Measurements from ENCODE around the gene FAS. TPM values are rescaled to one million over a fixed set of nuclear protein-coding genes. Genes with fewer than 3 reads are reported as not detected.
"Not testable (repeated sequence)": the region's sequence is repeated elsewhere in the genome, so short reads cannot be mapped to it uniquely, and the experiment has no call there.

Gene FAS
- total RNA-seq, 1 donor from 2014 or later: 6.3 TPM

DNA sequence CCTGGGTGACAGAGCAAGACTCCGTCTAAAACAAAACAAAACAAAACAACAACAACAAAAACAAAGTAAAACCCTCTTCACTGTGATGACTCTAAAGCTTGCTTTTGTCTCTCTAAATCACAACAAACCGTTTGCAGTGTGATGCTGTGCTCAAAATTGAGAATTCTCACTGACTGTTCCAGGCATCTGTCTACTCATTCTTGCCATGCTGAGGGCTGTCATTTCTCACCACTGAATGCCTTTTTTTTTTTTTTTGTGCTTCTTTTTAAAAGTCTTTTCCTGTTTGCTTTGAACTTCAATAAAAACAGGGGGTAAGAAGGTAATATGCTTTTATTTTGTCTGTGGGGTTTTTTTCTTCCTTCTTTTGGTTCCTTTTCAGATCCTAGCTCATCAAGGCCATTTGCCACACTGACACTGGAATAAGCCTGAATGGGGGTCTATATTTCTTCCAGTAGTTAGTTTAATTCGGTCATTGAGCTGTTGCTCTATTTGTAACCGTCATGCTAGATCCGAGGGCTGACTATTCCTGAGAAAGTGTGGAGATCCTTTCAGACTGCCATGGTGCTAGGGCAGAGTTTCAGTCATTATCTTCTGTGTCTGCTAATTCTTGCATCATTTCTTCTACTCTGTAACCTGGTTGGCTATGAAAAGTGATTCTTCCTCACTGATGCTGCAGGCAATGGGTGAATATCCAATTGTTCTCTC is 10.6 kb downstream of the FAS start:
- no peaks in the 10 kb centered on the region for H3K27me3 Mint-ChIP-seq (ENCODE audit: low read depth)
- TF ChIP-seq, protein P1, sequence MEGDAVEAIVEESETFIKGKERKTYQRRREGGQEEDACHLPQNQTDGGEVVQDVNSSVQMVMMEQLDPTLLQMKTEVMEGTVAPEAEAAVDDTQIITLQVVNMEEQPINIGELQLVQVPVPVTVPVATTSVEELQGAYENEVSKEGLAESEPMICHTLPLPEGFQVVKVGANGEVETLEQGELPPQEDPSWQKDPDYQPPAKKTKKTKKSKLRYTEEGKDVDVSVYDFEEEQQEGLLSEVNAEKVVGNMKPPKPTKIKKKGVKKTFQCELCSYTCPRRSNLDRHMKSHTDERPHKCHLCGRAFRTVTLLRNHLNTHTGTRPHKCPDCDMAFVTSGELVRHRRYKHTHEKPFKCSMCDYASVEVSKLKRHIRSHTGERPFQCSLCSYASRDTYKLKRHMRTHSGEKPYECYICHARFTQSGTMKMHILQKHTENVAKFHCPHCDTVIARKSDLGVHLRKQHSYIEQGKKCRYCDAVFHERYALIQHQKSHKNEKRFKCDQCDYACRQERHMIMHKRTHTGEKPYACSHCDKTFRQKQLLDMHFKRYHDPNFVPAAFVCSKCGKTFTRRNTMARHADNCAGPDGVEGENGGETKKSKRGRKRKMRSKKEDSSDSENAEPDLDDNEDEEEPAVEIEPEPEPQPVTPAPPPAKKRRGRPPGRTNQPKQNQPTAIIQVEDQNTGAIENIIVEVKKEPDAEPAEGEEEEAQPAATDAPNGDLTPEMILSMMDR (IDR thresholded peaks at IDR 0.05; ENCODE audit: unreplicated experiment): no peak
- H3K4me1 Mint-ChIP-seq: peaks cover 15% of the 10 kb centered on the region
- H3K9me3 Mint-ChIP-seq: no peaks in the 10 kb centered on the region
- no peak overlapping the region for H3K4me3 Mint-ChIP-seq
- no peaks in the 10 kb centered on the region for H3K36me3 Mint-ChIP-seq
- no peak for DNase-seq (ENCODE audit: low spot score in 2 of 2, unreplicated experiment in 2 of 2)
- no peak overlapping the region for H3K27ac Mint-ChIP-seq

DNA sequence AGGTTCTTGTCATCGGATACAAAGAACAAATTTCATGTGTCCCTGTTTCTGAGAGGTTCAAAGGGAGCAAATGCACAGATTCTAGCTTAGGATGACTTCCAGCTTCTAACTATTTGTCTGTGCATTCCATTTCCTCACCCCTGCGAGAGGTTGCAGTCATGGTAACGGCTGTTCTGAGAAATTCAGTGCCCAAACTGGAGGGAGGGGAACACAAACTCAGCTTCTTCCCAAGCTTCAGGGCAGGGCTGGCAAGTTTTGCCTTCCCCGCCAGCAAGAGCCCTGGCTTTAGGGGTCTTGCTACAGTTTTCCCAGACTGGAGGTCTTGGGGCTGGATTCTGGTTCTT is 11.1 kb downstream of the FAS start:
- Mint-ChIP-seq H3K4me1 (peaks cover 15% of the 10 kb centered on the region), H3K27ac (no peak overlapping the region), H3K36me3 (no peaks in the 10 kb centered on the region), H3K4me3 (no peak overlapping the region), H3K9me3 (no peaks in the 10 kb centered on the region), H3K27me3 (ENCODE audit: low read depth) (no peaks in the 10 kb centered on the region)
- TF ChIP-seq, protein P1 (IDR thresholded peaks at IDR 0.05; ENCODE audit: unreplicated experiment): no peak
- DNase-seq (ENCODE audit: low spot score in 2 of 2, unreplicated experiment in 2 of 2): no peak

DNA sequence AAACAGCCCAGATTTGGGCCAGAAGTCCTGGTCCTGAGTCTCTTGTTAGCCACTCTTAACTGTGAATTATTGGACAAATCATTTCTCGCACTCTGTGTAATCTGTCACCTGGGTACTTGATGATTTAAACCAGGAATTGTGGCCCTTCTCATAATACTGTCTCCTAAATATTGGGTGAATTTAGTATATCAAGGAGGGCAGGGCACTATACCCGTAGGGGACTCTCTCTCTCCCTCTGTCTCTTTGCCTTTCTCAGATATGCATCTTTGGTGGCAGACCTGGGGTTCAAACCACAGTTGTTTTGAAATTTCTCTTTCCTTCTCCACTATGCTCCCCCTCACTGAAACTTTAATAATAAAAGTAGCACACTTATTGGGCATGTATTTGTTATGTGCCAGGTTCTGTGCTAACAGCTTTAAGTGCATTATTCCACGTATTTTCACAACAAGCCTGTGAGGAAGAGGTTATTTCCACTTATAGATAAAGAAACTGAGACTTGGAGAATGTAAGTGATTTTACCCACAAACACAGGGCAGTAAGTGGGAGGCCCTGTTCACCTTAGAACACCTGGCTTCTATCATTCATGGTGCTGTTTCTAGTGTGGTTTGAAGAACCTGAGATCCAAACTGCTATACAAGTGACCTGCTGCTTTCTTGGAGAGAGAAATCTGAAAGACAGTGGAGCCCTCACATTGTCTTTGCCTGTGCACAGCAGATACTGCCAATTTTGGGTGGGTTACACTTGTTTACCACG is 11.8 kb downstream of the FAS start:
- TF ChIP-seq, protein P1 (IDR thresholded peaks at IDR 0.05; ENCODE audit: unreplicated experiment): no peak
- H3K9me3 Mint-ChIP-seq: no peaks in the 10 kb centered on the region
- H3K4me1 Mint-ChIP-seq: peaks cover 17% of the 10 kb centered on the region
- no peaks in the 10 kb centered on the region for H3K36me3 Mint-ChIP-seq
- no peak overlapping the region for H3K4me3 Mint-ChIP-seq
- H3K27me3 Mint-ChIP-seq (ENCODE audit: low read depth): no peaks in the 10 kb centered on the region
- no peak overlapping the region for H3K27ac Mint-ChIP-seq
- DNase-seq (ENCODE audit: low spot score in 2 of 2, unreplicated experiment in 2 of 2): no peak

DNA sequence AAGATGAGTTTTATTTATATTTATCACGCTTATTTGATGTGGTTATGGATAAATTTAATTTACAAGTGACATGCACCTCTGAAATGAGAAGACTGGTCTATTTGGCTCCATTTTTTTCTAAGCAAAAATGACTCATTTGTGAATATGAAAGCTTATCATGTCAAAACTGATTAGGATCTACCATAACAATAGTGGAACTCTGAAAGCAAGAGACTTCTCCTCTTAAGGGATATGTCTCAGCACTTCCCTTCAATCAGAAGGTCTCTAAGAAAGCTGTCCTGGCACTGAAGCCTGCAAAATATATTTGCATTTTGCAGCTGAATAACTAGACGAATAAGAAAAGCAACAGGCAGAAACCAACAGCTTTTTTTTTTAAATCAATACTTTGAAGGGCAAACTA is 12.7 kb downstream of the FAS start:
- Mint-ChIP-seq H3K27me3 (ENCODE audit: low read depth) (no peaks in the 10 kb centered on the region), H3K27ac (no peak overlapping the region), H3K36me3 (no peaks in the 10 kb centered on the region), H3K9me3 (no peaks in the 10 kb centered on the region), H3K4me3 (no peak overlapping the region), H3K4me1 (peaks cover 17% of the 10 kb centered on the region)
- no peak for DNase-seq (ENCODE audit: low spot score in 2 of 2, unreplicated experiment in 2 of 2)
- TF ChIP-seq, protein P1 (IDR thresholded peaks at IDR 0.05; ENCODE audit: unreplicated experiment): no peak

DNA sequence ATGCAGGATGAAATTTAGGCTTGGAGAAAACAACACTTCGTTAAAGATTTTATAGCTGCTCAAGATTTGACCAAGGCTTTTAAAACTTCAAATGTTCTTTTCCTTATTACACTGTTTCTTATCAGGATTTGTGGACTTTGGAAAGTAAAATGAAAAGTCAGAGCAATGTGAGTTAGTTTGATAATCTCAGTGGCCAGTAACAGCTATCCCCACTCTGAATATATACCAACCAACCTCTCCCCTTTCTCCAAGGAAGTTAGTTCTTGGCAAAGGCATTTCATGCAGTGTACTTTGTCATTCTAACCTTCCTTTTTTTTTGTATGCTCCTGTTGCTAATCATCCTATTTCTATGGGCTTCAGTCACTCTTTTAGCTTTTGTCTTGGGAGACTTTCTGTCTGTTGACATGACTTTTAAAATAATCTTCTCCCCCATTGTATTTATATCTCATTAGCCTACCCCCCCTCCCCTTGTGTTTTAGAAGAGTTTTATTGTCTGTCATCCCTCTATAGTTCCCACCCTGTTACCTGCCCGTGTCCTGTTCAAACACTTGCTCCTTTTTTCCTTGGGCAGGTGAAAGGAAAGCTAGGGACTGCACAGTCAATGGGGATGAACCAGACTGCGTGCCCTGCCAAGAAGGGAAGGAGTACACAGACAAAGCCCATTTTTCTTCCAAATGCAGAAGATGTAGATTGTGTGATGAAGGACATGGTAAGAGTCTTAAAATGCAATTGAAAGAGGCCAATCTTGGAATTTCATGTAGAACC is 16.7 kb downstream of the FAS start:
- Mint-ChIP-seq H3K27me3 (ENCODE audit: low read depth) (no peaks in the 10 kb centered on the region), H3K4me1 (peaks cover 4% of the 10 kb centered on the region), H3K4me3 (no peak overlapping the region), H3K36me3 (peaks cover 2% of the 10 kb centered on the region), H3K9me3 (no peaks in the 10 kb centered on the region), H3K27ac (no peak overlapping the region)
- DNase-seq (ENCODE audit: low spot score in 2 of 2, unreplicated experiment in 2 of 2): no peak
- TF ChIP-seq, protein P1 (IDR thresholded peaks at IDR 0.05; ENCODE audit: unreplicated experiment): no peak

DNA sequence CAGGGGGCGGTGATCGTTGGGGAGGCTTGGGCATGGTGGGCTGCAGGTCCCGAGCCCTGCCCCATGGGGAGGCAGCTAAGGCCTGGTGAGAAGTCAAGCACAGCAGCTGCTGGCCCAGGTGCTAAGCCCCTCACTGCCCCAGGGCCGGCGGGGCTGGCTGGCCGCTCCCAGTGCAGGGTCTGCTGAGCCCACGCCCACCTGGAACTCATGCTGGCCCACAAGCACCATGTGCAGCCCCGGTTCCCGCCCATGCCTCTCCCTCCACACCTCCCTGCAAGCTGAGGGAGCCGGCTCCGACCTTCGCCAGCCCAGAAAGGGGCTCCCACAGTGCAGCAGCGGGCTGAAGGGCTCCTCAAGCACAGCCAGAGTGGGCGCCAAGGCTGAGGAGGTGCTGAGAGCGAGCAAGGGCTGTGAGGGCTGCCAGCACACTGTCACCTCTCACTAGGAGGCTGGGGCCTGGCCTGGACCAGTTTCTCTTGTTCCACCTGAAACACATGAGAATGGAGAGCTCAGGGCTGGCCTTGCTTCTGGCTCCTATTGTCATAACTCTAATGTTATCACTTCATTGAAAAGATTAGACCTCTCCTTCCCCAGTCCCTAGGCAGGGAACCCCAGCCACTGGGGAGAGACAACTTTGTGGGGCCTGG is 28.2 kb downstream of the FAS start:
- H3K27ac Mint-ChIP-seq; H3K27me3 Mint-ChIP-seq (ENCODE audit: low read depth); H3K4me3 Mint-ChIP-seq; DNase-seq (ENCODE audit: low spot score in 2 of 2, unreplicated experiment in 2 of 2); H3K4me1 Mint-ChIP-seq; H3K36me3 Mint-ChIP-seq: not testable (repeated sequence)
- peaks cover 13% of the 10 kb centered on the region for H3K9me3 Mint-ChIP-seq
